ENCODE data around the gene ZNF683. TPM values are rescaled to one million over a fixed set of nuclear protein-coding genes. Genes with fewer than 3 reads are reported as not detected.

The ZNF683 gene
- total RNA-seq, 2 donors from 2014 or later = not detected

GRCh38 chr1:26412180-26412840 lies 39.8 kb upstream of the ZNF683 start:
- Histone ChIP-seq H3K36me3 (replicated peaks in 1 of 2; ENCODE audit: insufficient read depth in 1 of 2, low read depth in 2 of 2) (no peaks in the 10 kb centered on the region), H3K4me1 (no peaks in the 10 kb centered on the region), H3K9me3 (no peaks in the 10 kb centered on the region), H3K27ac (no peak overlapping the region), H3K27me3 (peaks cover 0 to 29% of the 10 kb centered on the region in 2 donors), H3K4me3 (no peak overlapping the region)
- WGBS, 2 donors = 14 to 19% methylated on average over 5 to 9 of the region's 9 CpGs
- TF ChIP-seq POLR2A (IDR thresholded peaks at IDR 0.05) (no peak), CTCF (IDR thresholded peaks at IDR 0.05) (no peak)
- intact Hi-C loops (cut with DNase I) = no loop called here
- ATAC-seq = no peak
- no peak for DNase-seq

GRCh38 chr1:26411624-26412074 lies 39.1 kb upstream of the ZNF683 start:
- no peaks in the 10 kb centered on the region for H3K4me1 ChIP-seq
- peaks cover 0 to 29% of the 10 kb centered on the region in 2 donors for H3K27me3 ChIP-seq
- TF ChIP-seq POLR2A (IDR thresholded peaks at IDR 0.05) (no peak), CTCF (IDR thresholded peaks at IDR 0.05) (no peak)
- DNase-seq (no peak), ATAC-seq (no peak)
- no peaks in the 10 kb centered on the region for H3K36me3 ChIP-seq (replicated peaks in 1 of 2; ENCODE audit: insufficient read depth in 1 of 2, low read depth in 2 of 2)
- no peak overlapping the region for H3K4me3 ChIP-seq
- intact Hi-C loops (cut with DNase I) = no loop called here
- WGBS, 2 donors = 6 to 17% methylated on average over 13 to 19 of the region's 20 CpGs
- H3K27ac ChIP-seq = no peak overlapping the region
- H3K9me3 ChIP-seq = no peaks in the 10 kb centered on the region

GRCh38 chr1:26410706-26411623 lies 38.4 kb upstream of the ZNF683 start, which contains the start of gene LIN28A:
LIN28A (plus strand) TSS chr1:26410817; CDS start chr1:26410892, 75 bp downstream.
- Histone ChIP-seq H3K4me3 (no peak within 1 kb of the TSS), H3K27me3 (peaks cover 0 to 29% of the 10 kb centered on the region in 2 donors), H3K36me3 (replicated peaks in 1 of 2; ENCODE audit: insufficient read depth in 1 of 2, low read depth in 2 of 2) (no peaks in the 10 kb centered on the region), H3K4me1 (no peaks in the 10 kb centered on the region), H3K27ac (no peak within 1 kb of the TSS), H3K9me3 (no peaks in the 10 kb centered on the region)
- TF ChIP-seq CTCF (IDR thresholded peaks at IDR 0.05) (no peak), POLR2A (IDR thresholded peaks at IDR 0.05) (no peak)
- ATAC-seq = no peak
- intact Hi-C loops (cut with DNase I) = no loop called here
- no peak for DNase-seq
- 3 to 6% methylated on average over 6 to 70 of the region's 70 CpGs for WGBS, 2 donors

GRCh38 chr1:26409191-26409807 lies 36.7 kb upstream of the ZNF683 start:
- Histone ChIP-seq H3K36me3 (replicated peaks in 1 of 2; ENCODE audit: insufficient read depth in 1 of 2, low read depth in 2 of 2) (no peaks in the 10 kb centered on the region), H3K9me3 (no peaks in the 10 kb centered on the region), H3K4me3 (no peak overlapping the region), H3K27me3 (peaks cover 0 to 29% of the 10 kb centered on the region in 2 donors), H3K27ac (no peak overlapping the region), H3K4me1 (no peaks in the 10 kb centered on the region)
- DNase-seq (no peak), ATAC-seq (no peak)
- intact Hi-C loops (cut with DNase I) = loop anchor here (10.0 kb wide), 1 partner anchor 134 kb away; no protein-coding TSS in a partner anchor
- TF ChIP-seq CTCF (IDR thresholded peaks at IDR 0.05) (no peak), POLR2A (IDR thresholded peaks at IDR 0.05) (no peak)
- 0 to 5% methylated on average over 9 to 16 of the region's 16 CpGs for WGBS, 2 donors

Measured in body of pancreas (tissue), 4 donors.